ENCODE data around the gene SMOC1.

Gene SMOC1

DNA sequence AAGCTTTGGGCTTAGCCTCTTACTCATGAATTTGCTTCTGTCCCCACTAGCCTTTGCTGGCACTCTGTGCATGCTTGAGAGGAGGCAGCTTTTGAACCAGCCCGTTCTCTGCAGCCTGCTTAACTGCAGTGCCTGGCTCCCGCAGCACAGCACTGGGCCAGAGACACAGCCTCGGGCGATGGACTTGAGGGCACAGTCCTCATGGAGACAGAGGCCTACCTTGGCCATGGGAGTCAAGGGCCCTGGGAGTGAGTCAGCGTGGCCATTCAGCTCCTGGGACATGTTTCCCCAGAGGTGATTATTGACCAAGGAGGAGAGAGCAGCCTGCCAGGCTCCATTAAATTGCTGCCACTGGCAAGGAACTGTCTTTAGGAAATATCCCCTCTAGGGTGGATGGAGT, 93.5 kb downstream of the SMOC1 start:
- no peaks in the 10 kb centered on the region for H3K36me3 ChIP-seq
- DNase-seq = no peak
- no peaks in the 10 kb centered on the region for H3K27me3 ChIP-seq
- intact Hi-C loops (cut with DNase I; ENCODE audit: low total_unique reads) = no loop called here
- H3K27ac ChIP-seq = no peak overlapping the region
- TF ChIP-seq, protein P1, sequence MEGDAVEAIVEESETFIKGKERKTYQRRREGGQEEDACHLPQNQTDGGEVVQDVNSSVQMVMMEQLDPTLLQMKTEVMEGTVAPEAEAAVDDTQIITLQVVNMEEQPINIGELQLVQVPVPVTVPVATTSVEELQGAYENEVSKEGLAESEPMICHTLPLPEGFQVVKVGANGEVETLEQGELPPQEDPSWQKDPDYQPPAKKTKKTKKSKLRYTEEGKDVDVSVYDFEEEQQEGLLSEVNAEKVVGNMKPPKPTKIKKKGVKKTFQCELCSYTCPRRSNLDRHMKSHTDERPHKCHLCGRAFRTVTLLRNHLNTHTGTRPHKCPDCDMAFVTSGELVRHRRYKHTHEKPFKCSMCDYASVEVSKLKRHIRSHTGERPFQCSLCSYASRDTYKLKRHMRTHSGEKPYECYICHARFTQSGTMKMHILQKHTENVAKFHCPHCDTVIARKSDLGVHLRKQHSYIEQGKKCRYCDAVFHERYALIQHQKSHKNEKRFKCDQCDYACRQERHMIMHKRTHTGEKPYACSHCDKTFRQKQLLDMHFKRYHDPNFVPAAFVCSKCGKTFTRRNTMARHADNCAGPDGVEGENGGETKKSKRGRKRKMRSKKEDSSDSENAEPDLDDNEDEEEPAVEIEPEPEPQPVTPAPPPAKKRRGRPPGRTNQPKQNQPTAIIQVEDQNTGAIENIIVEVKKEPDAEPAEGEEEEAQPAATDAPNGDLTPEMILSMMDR (IDR thresholded peaks at IDR 0.05) = no peak
- H3K9me3 ChIP-seq = no peaks in the 10 kb centered on the region
- H3K4me3 ChIP-seq = no peak overlapping the region
- H3K4me1 ChIP-seq = no peaks in the 10 kb centered on the region

DNA sequence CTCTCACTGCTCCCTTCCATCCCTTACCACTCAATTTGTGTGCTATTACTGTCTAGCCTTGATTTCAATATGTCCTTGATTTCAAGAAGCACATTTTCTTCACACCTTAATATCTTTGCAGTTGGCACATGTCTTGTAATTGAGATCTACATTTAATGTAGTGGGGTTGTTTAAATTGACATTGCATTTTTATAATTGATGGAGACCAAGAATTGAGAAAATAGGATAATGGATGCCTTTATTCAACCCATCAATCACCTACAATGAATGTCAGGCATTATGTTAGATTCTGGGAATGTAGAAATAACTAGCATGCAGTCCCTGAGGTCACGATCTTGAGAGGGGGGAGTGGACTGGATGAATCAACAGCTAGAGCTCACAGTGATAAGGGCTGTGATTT, 94.6 kb downstream of the SMOC1 start:
- peaks cover 0 to 3% (median 0%) of the 10 kb centered on the region in 3 donors for H3K36me3 ChIP-seq
- intact Hi-C loops (cut with DNase I; ENCODE audit: low total_unique reads) = no loop called here
- no peaks in the 10 kb centered on the region for H3K9me3 ChIP-seq
- no peaks in the 10 kb centered on the region for H3K4me1 ChIP-seq
- TF ChIP-seq, protein P1 (IDR thresholded peaks at IDR 0.05) = no peak
- H3K4me3 ChIP-seq = no peak overlapping the region
- no peaks in the 10 kb centered on the region for H3K27me3 ChIP-seq
- H3K27ac ChIP-seq = no peak overlapping the region
- no peak for DNase-seq

- no peak overlapping the region for H3K4me3 ChIP-seq
- intact Hi-C loops (cut with DNase I; ENCODE audit: low total_unique reads) = no loop called here
- no peak for DNase-seq
- peaks cover 0 to 18% (median 15%) of the 10 kb centered on the region in 4 donors for H3K4me1 ChIP-seq
- H3K27ac ChIP-seq = no peak overlapping the region
- H3K36me3 ChIP-seq = peaks cover 0 to 3% (median 0%) of the 10 kb centered on the region in 3 donors
- H3K9me3 ChIP-seq = no peaks in the 10 kb centered on the region
- TF ChIP-seq, protein P1 (IDR thresholded peaks at IDR 0.05) = no peak
- no peaks in the 10 kb centered on the region for H3K27me3 ChIP-seq
These were observed 100.7 kb downstream of the SMOC1 start for GRCh38 chr14:69979882-69980281.

GRCh38 chr14:69980457-69981425, 101.5 kb downstream of the SMOC1 start:
- DNase-seq = no peak
- Histone ChIP-seq H3K27ac (no peak overlapping the region), H3K4me1 (peaks cover 0 to 19% (median 16%) of the 10 kb centered on the region in 4 donors), H3K36me3 (peaks cover 0 to 3% (median 0%) of the 10 kb centered on the region in 3 donors), H3K27me3 (no peaks in the 10 kb centered on the region), H3K9me3 (no peaks in the 10 kb centered on the region), H3K4me3 (no peak overlapping the region)
- intact Hi-C loops (cut with DNase I; ENCODE audit: low total_unique reads) = no loop called here
- TF ChIP-seq, protein P1 (IDR thresholded peaks at IDR 0.05) = no peak

GRCh38 chr14:69982220-69982839, 103.1 kb downstream of the SMOC1 start:
- peak overlapping the region; percentile 49 to 50 for H3K27ac ChIP-seq
- DNase-seq = no peak
- H3K4me1 ChIP-seq = peaks cover 0 to 19% (median 16%) of the 10 kb centered on the region in 4 donors
- H3K36me3 ChIP-seq = peaks cover 0 to 3% (median 0%) of the 10 kb centered on the region in 3 donors
- intact Hi-C loops (cut with DNase I; ENCODE audit: low total_unique reads) = no loop called here
- no peaks in the 10 kb centered on the region for H3K27me3 ChIP-seq
- H3K4me3 ChIP-seq = peak overlapping the region in 1 of 2 donors; percentile 12
- H3K9me3 ChIP-seq = no peaks in the 10 kb centered on the region
- TF ChIP-seq, protein P1 (IDR thresholded peaks at IDR 0.05) = no peak
